HepG2 (cell line): Measurements from ENCODE around the gene TGM1. TPM values are rescaled to one million over a fixed set of nuclear protein-coding genes. Genes with fewer than 3 reads are reported as not detected.

Experiments
- ASH2L ChIP-seq: fragments of 300-600, 200-600 bp; sonication (generic); IDR thresholded peaks from 2 replicates; pipeline ENCODE4 v1.7.0; 2017; ENCODE audit warnings: low read depth, mild to moderate bottlenecking, moderate library complexity, mixed read lengths, low read length; ENCODE audit not compliant: insufficient read length
- DMTF1 ChIP-seq: sonication (generic); formaldehyde crosslinking; IDR thresholded peaks from 2 replicates; pipeline ENCODE4 v1.4.0; 2020; ENCODE audit warnings: mild to moderate bottlenecking, missing genetic modification reagents
- E2F2 ChIP-seq: sonication (generic); formaldehyde crosslinking; IDR thresholded peaks from 2 replicates; pipeline ENCODE4 v1.4.0; 2020; ENCODE audit warnings: missing genetic modification reagents, borderline replicate concordance
- EHMT2 ChIP-seq: fragments of 200-600 bp; sonication (generic); IDR thresholded peaks from 2 replicates; pipeline ENCODE4 v1.7.0; 2017; ENCODE audit warnings: antibody characterized with exemption, low read depth, low read length, borderline replicate concordance
- ETV5 ChIP-seq: IDR thresholded peaks from 2 replicates; pipeline ENCODE4 v1.6.1; 2018; ENCODE audit warnings: missing biosample characterization, missing genetic modification reagents, inconsistent platforms, borderline replicate concordance
- HMG20A ChIP-seq: IDR thresholded peaks from 2 replicates; pipeline ENCODE4 v1.6.1; 2016; ENCODE audit warnings: borderline replicate concordance
- HNRNPLL ChIP-seq: fragments of 200-400 bp; formaldehyde crosslinking; IDR thresholded peaks from 2 replicates; pipeline ENCODE4 v1.6.1; 2017; ENCODE audit warnings: mild to moderate bottlenecking, low read depth, low read length; ENCODE audit not compliant: poor library complexity, severe bottlenecking
- KLF6 ChIP-seq: IDR thresholded peaks from 2 replicates; pipeline ENCODE4 v1.8.0; 2016; ENCODE audit warnings: missing biosample characterization, missing genetic modification reagents
- MBNL3 ChIP-seq: fragments of 250-450 bp; sonication (Bioruptor Pico); conservative IDR thresholded peaks from 2 replicates; pipeline ENCODE4 v1.8.0; 2022; ENCODE audit warnings: mild to moderate bottlenecking, inconsistent platforms
- MEF2D ChIP-seq: sonication (generic); formaldehyde crosslinking; IDR thresholded peaks from 2 replicates; pipeline ENCODE4 v1.5.1; 2020; ENCODE audit warnings: mild to moderate bottlenecking, missing genetic modification reagents
- NFKB2 ChIP-seq: sonication (generic); formaldehyde crosslinking; IDR thresholded peaks from 2 replicates; pipeline ENCODE4 v1.4.0; 2020; ENCODE audit warnings: missing genetic modification reagents, borderline replicate concordance
- POLR2AphosphoS2 ChIP-seq: IDR thresholded peaks from 2 replicates; pipeline ENCODE4 v1.6.1; 2011; ENCODE audit warnings: low read depth, low read length, improper control_type of control experiment
- POLR2G ChIP-seq: fragments of 200-400 bp; formaldehyde crosslinking; IDR thresholded peaks from 2 replicates; pipeline ENCODE4 v1.6.1; 2018; ENCODE audit warnings: mild to moderate bottlenecking, low read depth, low read length, moderate library complexity
- TFDP1 ChIP-seq: IDR thresholded peaks from 2 replicates; pipeline ENCODE4 v1.6.1; 2016; ENCODE audit warnings: missing compliant biosample characterization, missing genetic modification reagents, borderline replicate concordance
- YEATS4 ChIP-seq: sonication (generic); formaldehyde crosslinking; IDR thresholded peaks from 2 replicates; pipeline ENCODE4 v1.4.0; 2020; ENCODE audit warnings: missing genetic modification reagents, borderline replicate concordance
- ZNF275 ChIP-seq: sonication (generic); formaldehyde crosslinking; IDR thresholded peaks from 2 replicates; pipeline ENCODE4 v1.8.0; 2022; ENCODE audit warnings: missing genetic modification reagents, mild to moderate bottlenecking, inconsistent platforms, borderline replicate concordance
- ZNF335 ChIP-seq: sonication (generic); formaldehyde crosslinking; IDR thresholded peaks from 2 replicates; pipeline ENCODE4 v1.4.0; 2020; ENCODE audit warnings: missing genetic modification reagents
- ZNF34 ChIP-seq: sonication (generic); formaldehyde crosslinking; IDR thresholded peaks from 2 replicates; pipeline ENCODE4 v1.4.0; 2020; ENCODE audit warnings: mild to moderate bottlenecking, missing genetic modification reagents, borderline replicate concordance
- ZNF564 ChIP-seq: sonication (generic); formaldehyde crosslinking; IDR thresholded peaks from 2 replicates; pipeline ENCODE4 v1.8.1; 2023; ENCODE audit warnings: mild to moderate bottlenecking, missing genetic modification reagents
- ZNF773 ChIP-seq: sonication (generic); formaldehyde crosslinking; IDR thresholded peaks from 2 replicates; pipeline ENCODE4 v1.4.0; 2020; ENCODE audit warnings: missing genetic modification reagents, borderline replicate concordance
- ZNF790 ChIP-seq: sonication (generic); formaldehyde crosslinking; IDR thresholded peaks from 2 replicates; pipeline ENCODE4 v1.8.0; 2022; ENCODE audit warnings: missing genetic modification reagents, mild to moderate bottlenecking, borderline replicate concordance
- polyA plus RNA-seq, 8 experiments: library from polyadenylated mRNA; depleted of rRNA in 3 of 8; stranded (reverse) in 7 of 8; unstranded in 1 of 8; fragments of >200 nt; fragmentation: Illumina TruSeq in 4 of 8; extraction: Trizol in 4 of 8; gene quantifications; 2 replicates each; pipeline versions ENCODE4 v1.2.1 to v1.2.3, GENCODE V29; 2011 to 2016; ENCODE audit warnings: low read depth in 4 of 8, missing spikeins in 1 of 8, mixed read lengths in 1 of 8; ENCODE audit not compliant: insufficient read depth in 1 of 8
- total RNA-seq, 5 experiments: library from RNA; depleted of rRNA; stranded (reverse); fragments of >200 nt; fragmentation: Illumina TruSeq; extraction: Trizol; gene quantifications; 2 replicates each; pipeline ENCODE4 v1.2.3, GENCODE V29; 2016; ENCODE audit warnings: low read depth in 1 of 5

TGM1 gene
- total and polyA plus RNA-seq, 2 of the 13 experiments (the other 11 are each of a cell fraction or from before 2014, with no cell fraction given) = 3.2 to 10.6 TPM

- TF ChIP-seq ZNF275 (CRISPR knock-in tag) = no peak
- TF ChIP-seq ETV5 (CRISPR knock-in tag) = peak; percentile 61
- TF ChIP-seq ZNF335 = 0 out of 2 replicates have a peak, but pooled peaks have one; percentile 58
- no peak; the same call in 1 of the 2 replicates for TF ChIP-seq YEATS4
- no peak for TF ChIP-seq ZNF34 (CRISPR knock-in tag)
- TF ChIP-seq EHMT2 = no peak
- TF ChIP-seq ZNF564 (CRISPR knock-in tag) = no peak
- peak; percentile 65; the same call in 1 of the 2 replicates for TF ChIP-seq MEF2D
- no peak; the same call in 1 of the 2 replicates for TF ChIP-seq HMG20A
- no peak for TF ChIP-seq ZNF790
- TF ChIP-seq ASH2L = peak; percentile 84
- no peak; the same call in 1 of the 2 replicates for TF ChIP-seq TFDP1 (CRISPR knock-in tag)
- 0 out of 2 replicates have a peak, but pooled peaks have one; percentile 35 for TF ChIP-seq POLR2G
- TF ChIP-seq DMTF1 (CRISPR knock-in tag) = no peak
- TF ChIP-seq ZNF773 (CRISPR knock-in tag) = no peak
- TF ChIP-seq POLR2AphosphoS2 = no peak
- TF ChIP-seq HNRNPLL = no peak
- TF ChIP-seq MBNL3 = 0 out of 2 replicates have a peak, but pooled peaks have one; percentile 27
- peak; percentile 70; the same call in 1 of the 2 replicates for TF ChIP-seq KLF6 (CRISPR knock-in tag)
- TF ChIP-seq NFKB2 (CRISPR knock-in tag) = peak; percentile 84; the same call in 1 of the 2 replicates
- no peak for TF ChIP-seq E2F2
These were observed 10.5 kb downstream of the TGM1 start (continued) for GRCh38 chr14:24252289-24253124.
